IPS-18c (cell line): Measurements from ENCODE around the gene TMTC2.

Source experiments
- H3K4me3 ChIP-seq: 2 replicates; pipeline ENCODE4 v1.7.0; 2013; ENCODE audit warnings: low read depth, mild to moderate bottlenecking, low read length, moderate library complexity; ENCODE audit not compliant: insufficient read depth
- H3K9me3 ChIP-seq: one replicate; pipeline ENCODE4 v1.6.1; 2013; ENCODE audit warnings: mild to moderate bottlenecking, low read length, moderate library complexity; ENCODE audit not compliant: control insufficient read depth, insufficient read depth

The TMTC2 gene

DNA sequence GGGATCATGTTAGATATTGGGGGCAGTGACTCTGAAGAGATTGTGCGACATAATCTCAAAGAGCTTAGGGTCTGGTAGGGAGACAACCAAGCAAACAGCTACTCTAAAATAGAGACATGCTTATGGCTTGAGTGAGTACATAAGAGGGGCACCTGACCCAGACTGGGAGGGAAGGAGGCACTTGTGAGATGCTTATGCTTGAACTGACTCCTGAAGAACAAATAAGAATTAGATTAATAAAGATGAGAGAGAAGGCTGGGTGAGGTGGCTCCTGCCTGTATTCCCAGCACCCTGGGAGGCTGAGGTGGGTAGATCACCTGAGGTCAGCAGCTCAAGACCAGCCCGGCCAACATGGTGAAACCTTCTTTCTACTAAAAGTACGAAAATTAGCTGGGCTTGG is 19.1 kb downstream of the TMTC2 start:
- peaks cover 3% of the 10 kb centered on the region for H3K9me3 ChIP-seq

DNA sequence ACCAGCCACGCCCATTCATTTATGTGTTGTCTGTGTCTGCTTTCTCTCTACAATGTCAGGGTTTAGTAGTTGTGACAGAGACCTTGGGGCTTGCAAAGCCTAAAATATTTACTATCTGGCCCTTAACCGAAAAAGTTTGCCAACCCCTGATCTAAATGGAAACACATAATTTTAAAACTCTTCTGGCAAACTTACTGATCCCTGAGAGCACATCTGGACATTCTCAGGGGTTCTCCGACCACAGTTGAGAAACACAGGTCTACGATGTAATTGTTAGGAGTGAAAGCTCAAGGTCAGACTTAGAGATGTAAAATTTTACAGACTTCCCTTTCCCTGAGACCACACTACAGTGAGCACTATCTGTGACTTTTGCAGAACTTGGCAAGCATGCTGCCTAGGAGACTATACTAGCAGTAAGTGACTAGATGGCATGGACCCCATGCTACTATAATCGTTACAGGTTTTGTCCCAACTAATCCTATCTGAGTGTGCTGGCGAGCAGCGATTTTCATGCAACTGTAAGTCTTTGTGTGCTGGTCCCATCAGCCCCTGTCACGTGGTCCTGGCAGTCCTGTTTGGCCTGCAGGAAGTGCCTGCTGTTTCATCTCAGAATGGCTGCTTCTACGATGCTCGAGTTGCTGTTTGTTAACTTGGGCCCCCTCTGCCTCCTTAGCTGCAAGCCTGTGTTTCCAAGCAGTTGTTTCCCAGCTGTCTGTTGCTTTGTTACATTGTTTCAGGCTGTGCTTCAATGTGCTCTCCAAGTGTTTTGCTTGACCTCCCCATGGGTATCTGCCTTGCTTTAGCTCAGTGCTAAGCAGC is 21.6 kb downstream of the TMTC2 start:
- no peak overlapping the region for H3K4me3 ChIP-seq
- peaks cover 3% of the 10 kb centered on the region for H3K9me3 ChIP-seq

More for the DNA sequence above, 19.1 kb downstream of the TMTC2 start:
- no peak overlapping the region for H3K4me3 ChIP-seq

DNA sequence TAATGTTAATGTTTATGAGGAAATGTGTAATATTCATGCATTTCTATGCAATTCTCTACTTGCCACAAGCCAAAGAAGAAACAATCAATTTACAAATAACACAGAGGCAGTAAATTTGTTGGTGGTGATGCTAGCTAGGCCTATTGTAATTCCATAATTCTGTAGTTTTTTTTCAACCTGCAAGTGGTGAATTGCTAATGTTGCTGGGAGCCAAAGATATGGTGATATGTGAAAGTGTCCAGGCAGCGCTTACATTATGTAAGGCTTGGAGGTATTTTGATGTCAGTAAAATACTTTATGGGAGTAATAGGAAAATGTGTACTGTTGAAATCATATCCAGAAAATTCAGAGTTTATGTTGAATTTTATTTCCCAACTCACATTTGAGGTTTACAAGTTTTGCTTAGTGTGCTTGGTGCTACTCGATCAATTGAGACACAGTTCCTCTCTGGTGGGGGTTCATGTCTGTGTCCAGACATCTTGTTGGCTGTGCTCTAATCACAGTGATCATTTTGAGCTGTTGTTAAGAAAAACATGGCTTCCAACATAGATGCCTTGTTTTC is 23.2 kb downstream of the TMTC2 start:
- H3K9me3 ChIP-seq, result no peaks in the 10 kb centered on the region
- H3K4me3 ChIP-seq, result no peak overlapping the region

DNA sequence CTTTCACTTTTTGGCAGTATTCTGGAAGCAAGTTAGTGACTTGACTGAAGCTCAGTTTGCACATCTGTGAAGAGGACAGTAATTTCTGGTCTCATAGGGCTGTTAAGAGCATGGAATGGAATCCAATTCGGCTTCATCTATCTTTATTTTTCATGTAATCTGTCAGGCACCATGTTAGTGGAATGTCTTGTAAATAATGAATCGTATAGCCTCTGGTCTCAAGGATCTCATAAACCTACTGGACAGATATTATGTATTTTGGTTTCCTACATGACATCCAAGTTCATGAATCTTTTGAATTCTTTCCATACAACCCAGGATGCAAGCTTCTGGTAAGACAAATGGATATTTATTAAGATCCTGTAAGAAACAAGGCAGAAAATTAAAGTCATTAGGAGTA is 24.0 kb downstream of the TMTC2 start:
- no peaks in the 10 kb centered on the region for H3K9me3 ChIP-seq
- H3K4me3 ChIP-seq, result no peak overlapping the region

DNA sequence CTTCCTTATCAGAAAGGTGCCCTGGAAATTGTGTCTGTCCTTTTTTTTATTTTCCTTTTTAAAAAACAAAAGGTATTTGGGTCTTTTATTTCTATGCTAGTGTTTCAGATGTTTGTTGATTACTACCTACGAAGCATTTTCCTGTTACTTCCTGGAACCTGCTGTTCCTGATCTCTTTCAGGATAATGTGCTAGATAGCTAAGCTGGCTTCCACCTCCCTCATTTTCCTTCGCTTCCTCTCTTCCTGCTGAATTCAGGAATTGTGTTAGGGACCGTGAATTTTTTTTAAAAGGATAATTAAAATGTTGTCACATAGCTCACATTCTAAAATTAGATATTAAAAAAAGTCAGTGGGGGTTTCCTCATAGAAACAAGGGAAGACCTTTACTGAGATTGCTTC is 27.7 kb downstream of the TMTC2 start:
- no peaks in the 10 kb centered on the region for H3K9me3 ChIP-seq
- H3K4me3 ChIP-seq, result no peak overlapping the region

DNA sequence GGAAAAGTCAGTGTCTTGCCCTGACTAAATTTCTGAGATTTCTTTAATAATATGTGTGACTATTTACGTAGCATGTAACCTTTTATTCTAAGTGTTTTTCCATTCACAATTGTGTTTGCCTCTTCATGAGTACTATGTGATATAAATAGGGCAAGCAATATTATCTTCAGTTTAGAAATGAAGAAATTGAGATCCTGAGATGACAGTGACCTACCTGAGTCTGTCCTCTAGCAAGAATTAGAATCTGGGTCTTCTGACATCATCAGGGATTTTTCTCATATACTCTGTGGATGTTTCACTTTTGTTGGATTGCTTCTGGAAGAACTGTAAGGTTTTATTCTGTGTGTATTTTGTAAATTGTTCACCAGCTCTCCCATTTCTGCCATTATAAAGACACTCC is 35.0 kb downstream of the TMTC2 start:
- Histone ChIP-seq H3K9me3 (no peaks in the 10 kb centered on the region), H3K4me3 (no peak overlapping the region)

DNA sequence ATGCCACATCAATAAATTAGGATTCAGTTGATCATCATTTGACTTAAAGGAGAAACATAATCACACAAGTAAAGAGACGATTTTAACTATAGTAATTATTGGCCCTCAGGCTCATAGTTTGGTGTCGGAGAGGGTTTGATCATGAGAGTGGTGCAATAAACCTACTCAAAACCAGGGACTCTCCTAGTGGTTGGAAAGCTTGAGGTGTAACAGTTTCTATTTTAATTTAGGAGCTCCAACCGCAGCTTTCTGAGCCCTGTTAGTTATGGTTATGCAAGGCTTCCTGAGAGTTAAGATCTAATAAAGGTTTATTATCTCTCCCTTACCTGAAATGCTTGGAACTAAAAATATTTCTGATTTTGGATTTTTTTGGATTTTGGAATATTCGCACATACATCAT is 36.4 kb downstream of the TMTC2 start:
- H3K9me3 ChIP-seq, result no peaks in the 10 kb centered on the region
- H3K4me3 ChIP-seq, result no peak overlapping the region

DNA sequence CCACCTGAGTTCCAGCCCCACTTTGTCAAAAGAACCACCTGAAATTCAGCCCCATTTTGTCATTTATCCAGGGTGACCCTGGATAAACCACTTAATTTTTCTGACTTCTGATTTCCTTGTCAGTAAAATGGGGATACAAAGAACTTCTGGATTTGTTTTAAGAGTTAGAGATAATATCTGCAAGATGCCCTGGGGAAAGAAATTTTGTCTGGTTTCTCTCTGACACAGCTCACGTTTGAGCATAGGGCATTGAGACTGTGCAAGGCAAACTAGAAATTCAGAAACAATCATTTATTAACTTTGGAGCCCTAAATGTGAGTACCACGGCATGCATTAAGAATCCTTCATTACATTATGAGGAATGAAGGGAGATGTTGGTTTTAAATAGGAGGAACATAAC is 37.2 kb downstream of the TMTC2 start:
- H3K4me3 ChIP-seq, result no peak overlapping the region
- H3K9me3 ChIP-seq, result no peaks in the 10 kb centered on the region

DNA sequence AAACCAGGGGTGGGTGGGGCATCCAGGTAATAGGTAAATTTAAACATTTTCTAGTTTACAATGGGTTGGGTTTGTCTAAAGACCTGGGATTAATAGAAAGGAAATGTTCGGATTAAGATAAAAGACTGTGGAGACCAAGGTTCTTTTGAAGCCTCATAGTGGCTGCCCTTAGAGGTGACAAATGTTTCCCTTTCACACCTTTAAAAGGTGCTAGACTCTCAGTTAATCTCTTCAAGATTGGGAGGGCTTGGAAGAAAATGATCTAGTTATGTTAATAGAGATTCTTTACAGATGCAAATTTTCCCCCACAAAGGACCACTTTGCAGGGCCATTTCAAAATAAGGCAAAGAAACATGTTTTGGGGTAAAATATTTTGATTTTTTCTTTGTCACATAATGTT is 39.0 kb downstream of the TMTC2 start:
- H3K9me3 ChIP-seq, result no peaks in the 10 kb centered on the region

DNA sequence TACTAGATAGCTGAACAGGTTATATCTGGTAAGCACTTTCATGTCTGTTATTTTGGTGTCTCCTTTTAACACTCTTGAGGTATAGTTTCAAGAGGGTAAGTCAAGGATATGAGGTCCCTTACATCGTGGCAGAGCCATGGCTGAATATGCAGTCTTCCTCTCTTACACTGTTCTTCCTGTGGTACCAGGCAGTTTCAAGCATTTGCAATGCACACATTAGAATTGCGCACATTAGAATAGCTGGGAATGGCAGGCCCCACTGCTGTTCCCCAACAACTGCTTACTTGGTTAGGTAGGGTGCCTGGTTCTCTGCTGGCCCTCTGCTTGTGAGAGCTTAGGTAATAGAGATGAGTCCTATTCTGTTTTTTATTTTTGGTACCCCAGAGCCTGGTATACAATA is 41.2 kb downstream of the TMTC2 start:
- Histone ChIP-seq H3K4me3 (no peak overlapping the region), H3K9me3 (no peaks in the 10 kb centered on the region)

More for the DNA sequence above, 39.0 kb downstream of the TMTC2 start:
- no peak overlapping the region for H3K4me3 ChIP-seq

DNA sequence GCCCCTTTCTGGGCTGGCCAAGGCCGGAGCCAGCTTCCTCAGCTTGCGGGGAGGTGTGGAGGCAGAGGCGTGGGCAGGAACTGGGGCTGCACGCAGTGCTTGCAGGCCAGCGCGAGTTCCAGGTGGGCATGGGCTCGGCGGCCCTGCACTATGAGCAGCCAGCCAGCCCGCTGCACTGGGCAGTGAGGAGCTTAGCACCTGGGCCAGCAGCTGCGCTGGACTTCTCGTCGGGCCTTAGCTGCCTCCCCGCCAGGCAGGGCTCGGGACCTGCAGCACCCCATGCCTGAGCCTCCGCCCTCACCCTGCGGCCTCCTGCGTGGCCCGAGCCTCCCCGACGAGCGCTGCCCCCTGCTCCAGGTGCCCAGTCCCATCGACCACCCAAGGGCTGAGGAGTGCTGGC is 42.0 kb downstream of the TMTC2 start:
- H3K4me3 ChIP-seq, result no peak overlapping the region
- H3K9me3 ChIP-seq, result no peaks in the 10 kb centered on the region

DNA sequence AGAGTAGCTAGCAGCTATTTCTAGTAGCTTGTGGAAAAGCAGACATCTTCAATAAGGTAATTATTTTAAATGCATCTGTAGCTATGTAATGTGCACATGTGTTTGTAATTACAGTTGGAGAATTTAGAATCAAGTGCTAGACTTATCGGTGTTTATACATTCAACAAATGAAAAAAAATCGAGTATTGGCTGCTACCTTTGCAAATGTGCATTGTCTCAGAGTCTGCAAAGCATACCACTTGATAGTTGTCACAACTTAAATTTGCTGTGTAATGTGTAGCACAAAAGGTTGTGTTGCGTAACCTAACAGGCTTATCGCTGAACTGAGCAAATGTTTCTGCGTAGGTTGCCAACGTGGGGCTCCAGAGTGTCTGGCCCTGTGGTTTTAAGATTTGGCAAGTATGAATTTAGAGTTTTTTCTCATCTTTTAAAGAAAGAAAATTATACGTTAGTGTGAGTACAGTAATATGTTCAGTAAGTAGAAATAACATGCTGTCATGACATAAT is 44.3 kb downstream of the TMTC2 start:
- no peaks in the 10 kb centered on the region for H3K9me3 ChIP-seq
- no peak overlapping the region for H3K4me3 ChIP-seq

DNA sequence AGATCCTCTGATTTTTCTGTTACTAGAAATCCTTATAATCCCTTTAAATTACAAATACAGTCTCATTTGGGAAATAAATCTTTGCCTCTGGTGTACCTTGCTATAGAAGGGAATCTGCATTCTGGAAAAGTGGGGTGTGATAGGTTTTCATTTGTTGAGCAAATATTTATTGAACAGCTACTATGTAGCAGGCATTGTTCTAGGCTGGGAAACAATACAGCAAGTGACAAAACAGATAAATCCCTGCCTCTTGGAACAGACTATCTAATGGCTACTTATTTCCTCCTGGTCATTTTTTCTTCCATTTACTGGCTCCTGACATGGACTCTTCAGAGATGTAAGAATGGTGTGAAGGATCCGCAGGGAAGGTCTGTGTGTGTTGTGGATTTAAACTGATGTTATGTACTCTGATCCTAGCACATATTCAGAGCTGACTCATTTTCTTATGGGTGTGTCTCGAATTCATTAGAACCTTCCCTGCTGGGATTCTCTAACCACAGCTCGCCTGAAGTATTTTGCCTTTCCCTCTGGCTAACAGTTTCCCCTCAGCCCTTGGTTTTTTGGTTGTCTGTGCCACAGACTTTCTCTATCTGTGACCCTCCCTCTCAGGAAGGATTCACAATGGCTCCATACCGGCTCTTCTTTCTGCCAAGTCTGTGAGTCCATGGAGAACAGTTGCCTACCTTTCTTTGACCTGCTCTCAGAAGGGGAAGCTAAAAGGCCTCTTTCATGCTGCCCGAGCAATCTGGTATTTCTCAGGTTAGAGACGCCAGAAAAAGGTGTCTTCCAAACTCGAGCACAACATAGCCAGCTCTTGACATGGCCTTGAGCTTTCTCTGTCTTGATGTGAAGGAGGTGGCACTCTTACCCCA is 53.7 kb downstream of the TMTC2 start:
- no peaks in the 10 kb centered on the region for H3K9me3 ChIP-seq
- no peak overlapping the region for H3K4me3 ChIP-seq

DNA sequence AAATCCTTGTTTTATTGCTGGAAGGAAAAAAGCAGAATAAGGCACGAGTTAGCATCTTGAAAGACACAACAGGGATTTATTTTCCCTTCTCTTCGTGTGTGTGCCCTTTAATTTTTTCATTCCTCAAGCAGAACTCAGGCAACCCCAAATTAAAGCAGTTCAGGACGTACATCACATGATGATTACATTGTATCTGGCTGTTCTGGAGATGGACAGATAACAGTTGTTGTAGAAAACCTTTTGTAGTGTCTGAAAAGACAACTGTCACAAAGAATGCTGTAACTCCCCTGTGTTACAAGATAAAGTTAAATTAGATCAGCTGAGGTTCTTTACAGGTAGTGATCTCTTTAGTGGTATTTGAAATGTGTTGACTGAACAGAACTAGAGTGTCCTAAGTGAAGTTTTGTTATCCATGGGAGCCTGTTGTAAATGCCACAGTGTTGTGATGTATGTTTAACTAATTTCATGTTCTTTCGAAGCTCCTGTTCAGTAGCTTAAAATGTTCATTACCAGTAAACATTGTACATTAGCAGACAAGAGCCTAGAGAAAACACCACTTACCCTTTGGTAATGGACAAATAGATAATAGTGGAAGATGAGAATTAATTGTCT is 58.5 kb downstream of the TMTC2 start:
- Histone ChIP-seq H3K4me3 (no peak overlapping the region), H3K9me3 (no peaks in the 10 kb centered on the region)

DNA sequence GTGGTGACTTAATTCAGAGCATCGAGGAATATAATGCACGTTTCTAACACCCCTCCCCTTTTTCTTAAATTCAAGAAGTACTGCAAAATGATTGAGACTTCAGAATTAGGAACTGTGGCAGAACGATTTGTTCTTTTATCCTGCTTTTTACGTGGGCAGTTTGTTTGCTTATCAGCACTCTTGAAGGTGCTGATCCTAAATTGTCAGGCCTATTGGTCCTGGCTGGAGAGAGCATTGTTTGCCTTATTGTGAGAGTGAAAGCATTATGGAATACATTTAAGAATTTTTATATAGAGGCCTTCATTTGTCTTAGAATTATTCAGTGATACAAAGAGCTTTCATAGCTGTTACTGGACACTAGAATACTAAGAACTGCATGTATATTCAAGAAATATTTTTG is 59.1 kb downstream of the TMTC2 start:
- H3K9me3 ChIP-seq, result no peaks in the 10 kb centered on the region
- H3K4me3 ChIP-seq, result no peak overlapping the region

DNA sequence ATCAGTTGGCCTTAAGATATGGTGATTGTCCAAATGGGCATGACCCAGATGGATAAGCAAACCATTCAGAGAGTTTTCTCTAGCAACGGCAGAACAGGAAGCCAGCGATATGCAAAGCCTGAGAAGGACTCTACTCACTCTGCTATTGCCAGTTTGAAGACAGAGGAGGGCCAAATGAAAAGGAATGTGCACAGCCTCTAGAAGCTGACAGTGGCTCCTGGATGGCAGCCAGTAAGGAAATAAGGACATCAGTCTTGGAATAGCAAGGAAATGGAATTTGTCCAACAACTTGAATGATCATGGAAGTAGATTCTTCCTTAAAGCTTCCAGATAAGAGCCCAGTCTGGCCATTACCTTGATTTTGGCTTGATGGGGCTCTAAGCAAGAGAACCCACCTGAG is 60.0 kb downstream of the TMTC2 start:
- H3K9me3 ChIP-seq, result no peaks in the 10 kb centered on the region
- no peak overlapping the region for H3K4me3 ChIP-seq

DNA sequence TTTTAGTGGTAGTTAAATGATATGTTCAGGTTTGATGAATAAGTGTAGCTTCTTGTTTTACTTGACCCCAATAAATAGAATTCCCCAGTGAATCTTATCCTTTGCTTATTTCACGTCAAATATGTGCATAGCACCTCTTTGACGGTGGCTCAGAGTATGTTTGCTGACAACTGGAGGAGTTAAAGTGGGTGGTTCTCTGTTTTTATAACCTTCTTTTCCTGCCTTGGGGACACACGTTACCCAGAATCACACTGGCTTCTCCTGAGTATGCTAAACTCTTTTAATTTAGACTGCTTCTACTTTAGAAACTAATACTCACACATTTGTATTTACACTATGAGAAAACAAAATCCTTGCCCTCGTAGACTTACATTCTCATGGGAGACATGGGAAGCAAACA is 62.3 kb downstream of the TMTC2 start:
- Histone ChIP-seq H3K9me3 (no peaks in the 10 kb centered on the region), H3K4me3 (no peak overlapping the region)
